ENCODE results near the gene PDE7B.

The PDE7B gene

DNA sequence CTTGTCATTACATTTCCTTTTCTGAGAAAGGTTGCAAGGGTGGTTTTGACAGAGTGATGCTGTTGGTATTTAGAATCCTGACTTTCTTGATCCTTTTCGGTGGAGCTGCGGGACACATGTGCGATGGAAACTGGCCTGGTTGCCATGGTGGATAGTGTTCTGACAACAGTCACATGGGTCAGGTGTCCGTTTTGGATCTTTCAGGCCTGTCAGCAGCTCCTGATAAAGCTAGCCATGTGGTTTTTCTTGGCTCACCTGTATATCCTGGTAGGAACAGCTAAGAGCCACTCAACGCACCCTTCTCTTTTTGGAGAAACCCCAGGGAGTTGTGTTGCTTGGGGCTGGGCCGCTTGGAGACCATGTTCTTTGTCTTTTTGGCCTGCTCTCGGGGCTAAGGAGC lies 221.2 kb downstream of the PDE7B start:
- no peak for TF ChIP-seq ZFX (IDR thresholded peaks at IDR 0.05; ENCODE audit: borderline replicate concordance)
- TF ChIP-seq, protein P1, sequence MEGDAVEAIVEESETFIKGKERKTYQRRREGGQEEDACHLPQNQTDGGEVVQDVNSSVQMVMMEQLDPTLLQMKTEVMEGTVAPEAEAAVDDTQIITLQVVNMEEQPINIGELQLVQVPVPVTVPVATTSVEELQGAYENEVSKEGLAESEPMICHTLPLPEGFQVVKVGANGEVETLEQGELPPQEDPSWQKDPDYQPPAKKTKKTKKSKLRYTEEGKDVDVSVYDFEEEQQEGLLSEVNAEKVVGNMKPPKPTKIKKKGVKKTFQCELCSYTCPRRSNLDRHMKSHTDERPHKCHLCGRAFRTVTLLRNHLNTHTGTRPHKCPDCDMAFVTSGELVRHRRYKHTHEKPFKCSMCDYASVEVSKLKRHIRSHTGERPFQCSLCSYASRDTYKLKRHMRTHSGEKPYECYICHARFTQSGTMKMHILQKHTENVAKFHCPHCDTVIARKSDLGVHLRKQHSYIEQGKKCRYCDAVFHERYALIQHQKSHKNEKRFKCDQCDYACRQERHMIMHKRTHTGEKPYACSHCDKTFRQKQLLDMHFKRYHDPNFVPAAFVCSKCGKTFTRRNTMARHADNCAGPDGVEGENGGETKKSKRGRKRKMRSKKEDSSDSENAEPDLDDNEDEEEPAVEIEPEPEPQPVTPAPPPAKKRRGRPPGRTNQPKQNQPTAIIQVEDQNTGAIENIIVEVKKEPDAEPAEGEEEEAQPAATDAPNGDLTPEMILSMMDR (IDR thresholded peaks at IDR 0.05): no peak
- H3K27ac ChIP-seq: no peak overlapping the region

DNA sequence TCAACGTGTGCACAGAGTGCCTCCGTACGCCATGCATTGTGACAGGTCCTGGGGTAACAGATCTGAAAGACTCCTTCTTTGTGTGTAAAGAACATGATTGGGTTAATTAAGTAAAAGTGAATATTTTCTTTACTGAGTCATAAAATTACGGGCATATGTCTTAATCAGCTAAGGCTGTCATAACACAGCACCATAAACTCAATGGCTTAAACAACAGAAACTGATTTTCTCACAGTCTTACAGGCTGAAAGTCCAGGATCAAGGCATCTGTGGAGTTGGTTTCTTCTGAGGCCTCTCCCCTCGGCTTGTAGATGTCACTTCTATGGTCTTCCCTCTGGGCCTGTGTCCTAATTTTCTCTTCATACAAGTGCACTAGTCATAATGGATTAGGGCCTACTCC lies 221.7 kb downstream of the PDE7B start:
- H3K27ac ChIP-seq: no peak overlapping the region
- TF ChIP-seq, protein P1 (IDR thresholded peaks at IDR 0.05): no peak
- TF ChIP-seq ZFX (IDR thresholded peaks at IDR 0.05; ENCODE audit: borderline replicate concordance): no peak

DNA sequence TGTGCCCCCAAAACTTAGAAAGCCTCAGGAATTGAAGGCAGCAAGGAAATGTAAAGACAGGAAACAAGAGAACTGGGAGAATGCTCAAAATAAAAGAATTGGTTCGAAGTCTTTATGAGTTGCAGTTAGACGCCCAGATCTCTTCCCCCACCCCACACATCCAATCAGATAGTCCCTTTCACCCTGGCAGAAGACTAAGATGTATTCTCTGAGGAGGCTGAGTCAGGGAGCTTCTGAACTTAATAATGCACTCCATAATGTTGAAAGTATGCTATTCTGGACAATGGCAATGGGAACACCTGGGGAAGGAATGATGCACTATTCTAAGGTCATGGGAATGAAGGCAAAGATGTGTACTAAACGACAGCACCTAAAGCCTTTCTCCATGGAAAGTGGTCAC lies 225.0 kb downstream of the PDE7B start:
- H3K27ac ChIP-seq: no peak overlapping the region
- TF ChIP-seq, protein P1 (IDR thresholded peaks at IDR 0.05): no peak
- TF ChIP-seq ZFX (IDR thresholded peaks at IDR 0.05; ENCODE audit: borderline replicate concordance): no peak

DNA sequence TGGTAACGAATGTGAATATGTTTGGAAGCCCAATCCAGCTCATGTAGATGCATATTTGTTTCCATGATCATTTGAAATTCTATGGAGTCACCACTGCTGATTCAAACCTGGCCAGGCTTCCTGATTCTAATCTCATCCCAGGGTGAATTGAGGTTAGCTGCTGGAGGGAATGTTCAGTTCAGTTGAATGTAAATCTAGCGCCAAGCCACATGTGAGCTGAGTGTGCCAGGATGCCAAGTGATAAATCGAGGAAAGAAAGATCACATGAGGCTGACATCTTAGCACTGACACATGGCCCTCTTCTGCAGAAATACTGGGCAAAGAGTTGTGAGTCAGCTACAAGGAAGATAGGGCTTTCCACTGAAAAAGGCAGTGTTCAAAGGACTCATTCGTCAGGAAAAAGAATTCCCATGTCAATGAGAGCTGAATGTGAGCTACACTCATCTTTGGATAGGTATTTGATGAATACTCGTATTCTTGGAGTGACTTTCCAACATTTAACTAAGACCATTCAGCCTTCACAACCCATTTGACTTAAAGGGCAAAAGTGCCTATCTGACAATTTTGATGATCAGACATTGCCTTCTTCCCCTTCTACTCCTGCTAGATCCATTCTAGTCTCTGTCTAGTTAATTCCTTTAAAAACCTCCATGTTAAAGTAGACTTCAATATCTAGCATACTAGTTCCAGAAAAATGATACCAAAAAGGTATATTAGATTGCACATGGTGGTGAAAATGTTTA lies 226.5 kb downstream of the PDE7B start:
- H3K27ac ChIP-seq: no peak overlapping the region
- TF ChIP-seq, protein P1 (IDR thresholded peaks at IDR 0.05): no peak
- no peak for TF ChIP-seq ZFX (IDR thresholded peaks at IDR 0.05; ENCODE audit: borderline replicate concordance)

DNA sequence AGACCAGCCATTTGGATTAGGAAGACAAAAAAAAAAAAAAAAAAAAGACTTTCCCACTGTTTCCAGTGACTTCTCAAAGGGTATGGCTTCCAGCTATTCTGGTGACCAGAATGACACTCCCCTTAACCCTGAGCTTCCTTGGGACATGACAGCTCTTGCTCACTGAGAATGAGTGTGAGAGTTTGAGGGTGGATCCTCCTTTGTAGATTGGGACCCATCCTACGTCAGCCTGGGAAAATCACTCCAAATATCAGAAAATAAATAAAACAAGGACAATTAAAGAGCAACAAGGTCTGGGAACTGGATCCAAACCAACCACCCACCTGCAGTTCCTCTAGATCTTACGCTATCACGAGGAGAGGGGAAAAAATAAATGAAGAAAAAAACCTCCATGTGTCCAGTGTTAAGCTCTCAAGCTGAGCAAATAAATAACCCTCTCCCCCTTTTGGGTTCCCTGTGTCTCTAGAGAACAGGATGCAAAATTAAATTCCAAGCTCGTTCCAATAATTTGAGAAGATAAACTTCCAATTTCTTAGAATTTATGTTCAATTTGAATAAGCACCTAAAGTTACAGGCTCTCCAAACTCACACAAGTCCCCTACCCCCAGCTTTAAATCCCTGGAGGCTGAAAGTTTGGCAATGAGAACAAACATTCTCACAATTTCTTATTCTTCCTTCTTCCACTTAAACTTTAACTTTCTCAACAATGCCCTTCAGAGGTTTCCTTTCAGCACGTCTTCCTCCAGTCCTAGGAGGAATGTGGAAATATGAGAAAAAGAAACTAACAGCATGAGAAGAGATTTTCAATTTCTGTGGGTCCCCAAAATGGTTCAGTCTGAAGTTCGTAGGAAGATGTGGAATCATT lies 228.4 kb downstream of the PDE7B start:
- no peak overlapping the region for H3K27ac ChIP-seq
- TF ChIP-seq, protein P1 (IDR thresholded peaks at IDR 0.05): no peak
- no peak for TF ChIP-seq ZFX (IDR thresholded peaks at IDR 0.05; ENCODE audit: borderline replicate concordance)

DNA sequence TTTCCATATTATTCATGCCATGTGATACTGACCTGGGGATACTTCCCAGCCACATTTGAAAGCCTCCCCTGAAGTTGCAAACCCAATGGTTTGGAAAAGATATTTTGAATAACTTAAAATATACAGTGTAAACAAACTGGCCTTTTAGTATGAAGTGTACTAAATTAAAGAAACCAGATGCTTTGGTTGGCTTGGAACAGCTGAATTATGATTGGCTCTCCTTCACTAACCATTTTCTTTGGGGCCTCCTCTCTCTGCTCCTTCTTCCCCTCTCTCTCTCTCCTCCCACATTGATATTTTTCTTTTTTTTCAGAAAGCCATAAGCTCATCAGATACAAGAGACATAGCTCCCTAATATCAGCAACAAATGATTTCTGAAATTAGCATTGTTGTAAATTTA lies 232.0 kb downstream of the PDE7B start:
- TF ChIP-seq, protein P1 (IDR thresholded peaks at IDR 0.05): no peak
- TF ChIP-seq ZFX (IDR thresholded peaks at IDR 0.05; ENCODE audit: borderline replicate concordance): no peak

DNA sequence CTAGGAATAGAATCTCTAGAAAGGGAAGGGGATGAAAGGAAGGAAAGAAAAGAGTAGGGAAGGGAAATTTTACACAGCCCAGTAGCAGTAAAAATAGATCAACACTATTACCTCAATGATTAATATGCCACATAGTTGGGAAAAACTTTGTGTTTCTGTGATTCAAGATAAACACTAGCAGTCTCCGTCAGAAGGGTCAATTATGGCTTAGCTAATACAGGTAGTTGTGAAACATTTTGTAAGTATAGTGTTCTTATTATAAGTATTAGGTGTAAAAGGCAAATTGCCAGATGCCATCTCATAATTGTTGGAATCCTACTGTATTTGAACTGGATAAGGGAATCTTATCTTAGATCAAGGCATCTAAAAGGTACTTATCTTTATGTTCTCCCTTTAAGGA lies 232.9 kb downstream of the PDE7B start:
- H3K27ac ChIP-seq: no peak overlapping the region
- TF ChIP-seq ZFX (IDR thresholded peaks at IDR 0.05; ENCODE audit: borderline replicate concordance): no peak
- TF ChIP-seq, protein P1 (IDR thresholded peaks at IDR 0.05): no peak

More for the DNA sequence above, 232.0 kb downstream of the PDE7B start:
- H3K27ac ChIP-seq: no peak overlapping the region

Data from 22Rv1 (cell line).